GM12878 (cell line): ENCODE data around the gene TOGARAM1. TPM values are rescaled to one million over a fixed set of nuclear protein-coding genes. Genes with fewer than 3 reads are reported as not detected.

Source experiments
- ATAC-seq: fragments of 200-7000 bp; cut with Tn5 transposase; 3 replicates; pipeline ENCODE4 v1.9.1; 2020; ENCODE audit warnings: mild to moderate bottlenecking, moderate library complexity
- BruUV-seq: library from RNA; stranded (reverse); fragments of 400-500 nt; replicated peaks from 2 replicates; lab custom pipeline; 2021; lab: Mats Ljungman, UMichigan
- CTCF ChIA-PET: fragments of 300-600 bp; sonication (Branson Sonifier 250); formaldehyde crosslinking; extraction: SDS; loops from one replicate; lab custom pipeline; 2021; ENCODE audit warnings: inconsistent platforms; lab: Yijun Ruan, JAX
- POLR2A ChIA-PET: fragments of 350-600 bp; formaldehyde crosslinking; extraction: SDS; loops from one replicate; lab custom pipeline; 2021; ENCODE audit warnings: inconsistent platforms; lab: Charles Lee
- RAD21 ChIA-PET: fragments of 300-600 bp; sonication (Branson Sonifier 250); formaldehyde crosslinking; loops from one replicate; lab custom pipeline; 2023; ENCODE audit warnings: antibody characterized with exemption; ENCODE audit not compliant: unreplicated experiment; lab: Charles Lee
- SMC1A ChIA-PET: fragments of 300-600 bp; sonication (Branson Sonifier 250); formaldehyde crosslinking; loops from one replicate; lab custom pipeline; 2023; ENCODE audit not compliant: unreplicated experiment, uncharacterized antibody; lab: Charles Lee
- DNase-seq: peaks from one replicate; pipeline ENCODE4 v3.0.0-alpha.2; 2011; ENCODE audit warnings: low read depth, low spot score
- FAIRE-seq: peaks from 3 replicates; lab custom pipeline; 2011; peaks lifted over from hg19 to GRCh38; lab: Jason Lieb, UNC
- H2AFZ ChIP-seq: 2 replicates; pipeline ENCODE4 v1.6.0; 2011; ENCODE audit warnings: low read depth, low read length, control low read depth; ENCODE audit not compliant: control insufficient read depth
- H3K27ac ChIP-seq: 2 replicates; pipeline ENCODE4 v1.5.1; 2011; ENCODE audit warnings: control low read depth; ENCODE audit not compliant: control insufficient read depth, insufficient read depth
- H3K27me3 ChIP-seq, 2 experiments: replicated peaks in 1 of 2; 2 replicates each; pipeline versions ENCODE4 v1.6.0 to v1.6.1; 2011; ENCODE audit warnings: low read length in 1 of 2; ENCODE audit not compliant: control insufficient read depth in 2 of 2, insufficient read depth in 2 of 2
- H3K36me3 ChIP-seq, 2 experiments: 2 replicates each; pipeline ENCODE4 v1.5.1; 2011; ENCODE audit warnings: low read length in 1 of 2; ENCODE audit not compliant: control insufficient read depth in 2 of 2, insufficient read depth in 2 of 2
- H3K4me1 ChIP-seq: 2 replicates; pipeline ENCODE4 v1.6.1; 2011; ENCODE audit warnings: mild to moderate bottlenecking, low read length, moderate library complexity, mixed read lengths; ENCODE audit not compliant: control insufficient read depth, insufficient read depth
- H3K4me2 ChIP-seq: 2 replicates; pipeline ENCODE4 v1.6.0; 2011; ENCODE audit warnings: control low read depth; ENCODE audit not compliant: control insufficient read depth, insufficient read depth
- H3K4me3 ChIP-seq: fragments of 200-600 bp; sonication (generic); 2 replicates; pipeline ENCODE4 v1.5.1; 2016
- H3K79me2 ChIP-seq: 2 replicates; pipeline ENCODE4 v1.6.0; 2011; ENCODE audit warnings: low read length; ENCODE audit not compliant: control insufficient read depth, insufficient read depth
- H3K9ac ChIP-seq: 2 replicates; pipeline ENCODE4 v1.8.0; 2011; ENCODE audit warnings: low read length, control low read depth, mixed read lengths; ENCODE audit not compliant: control insufficient read depth, insufficient read depth
- H3K9me3 ChIP-seq: replicated peaks from 3 replicates; pipeline ENCODE4 v1.5.1; 2011; ENCODE audit warnings: mild to moderate bottlenecking, low read length; ENCODE audit not compliant: control insufficient read depth, insufficient read depth
- H4K20me1 ChIP-seq: 2 replicates; pipeline ENCODE4 v1.6.0; 2011; ENCODE audit not compliant: control insufficient read depth, insufficient read depth
- BMI1 ChIP-seq: fragments of 450-650 bp; IDR thresholded peaks from 2 replicates; pipeline ENCODE4 v1.6.1; 2016; ENCODE audit warnings: mild to moderate bottlenecking, moderate library complexity, borderline replicate concordance
- CBFB ChIP-seq: IDR thresholded peaks from 2 replicates; pipeline ENCODE4 v1.6.1; 2016; ENCODE audit warnings: antibody characterized with exemption, low read depth
- FOXM1 ChIP-seq: IDR thresholded peaks from 2 replicates; pipeline ENCODE4 v1.6.1; 2012; ENCODE audit warnings: low read depth, mild to moderate bottlenecking, inconsistent platforms, low read length, moderate library complexity
- MXI1 ChIP-seq: fragments of 150-350 bp; IDR thresholded peaks from 2 replicates; pipeline ENCODE4 v1.6.1; 2011; ENCODE audit warnings: low read depth, mild to moderate bottlenecking, inconsistent platforms, low read length, improper control_type of control experiment
- NBN ChIP-seq: fragments of 450-650 bp; IDR thresholded peaks from 2 replicates; pipeline ENCODE4 v1.6.1; 2016
- NFYA ChIP-seq: IDR thresholded peaks from 2 replicates; pipeline ENCODE4 v1.6.1; 2011; ENCODE audit warnings: low read depth, mild to moderate bottlenecking, low read length, improper control_type of control experiment, borderline replicate concordance
- NR2C1 ChIP-seq: fragments of 450-650 bp; IDR thresholded peaks from 2 replicates; pipeline ENCODE4 v1.6.1; 2017; ENCODE audit warnings: antibody characterized with exemption, mild to moderate bottlenecking, moderate library complexity
- NR2F1 ChIP-seq: fragments of 450-650 bp; conservative IDR thresholded peaks from 2 replicates; pipeline ENCODE4 v1.6.1; 2017; ENCODE audit warnings: mild to moderate bottlenecking
- RELA ChIP-seq: fragments of 450-650 bp; IDR thresholded peaks from 2 replicates; pipeline ENCODE4 v1.8.0; 2014; ENCODE audit warnings: borderline replicate concordance; ENCODE audit not compliant: partially characterized antibody
- RUNX3 ChIP-seq: IDR thresholded peaks from 2 replicates; pipeline ENCODE4 v1.6.1; 2012; ENCODE audit warnings: low read length, inconsistent platforms
- SMAD1 ChIP-seq: fragments of 450-650 bp; IDR thresholded peaks from 2 replicates; pipeline ENCODE4 v1.6.1; 2018; ENCODE audit warnings: mild to moderate bottlenecking, low read depth; ENCODE audit not compliant: partially characterized antibody
- in situ Hi-C: fragments of 300-500 bp; cut with MboI; formaldehyde crosslinking; loops from 9 replicates; pipeline ENCODE4 v1.14.3; 2018; ENCODE audit warnings: mixed read lengths
- intact Hi-C: fragments of 100-400 bp; cut with micrococcal nuclease; formaldehyde crosslinking; loops from one replicate; pipeline ENCODE4 v1.14.2; 2022; ENCODE audit not compliant: unreplicated experiment
- polyA plus RNA-seq, 11 experiments: library from polyadenylated mRNA; depleted of rRNA in 4 of 11; unstranded in 6 of 11; stranded (reverse) in 5 of 11; fragments of >200 nt; fragmentation: Nextera tagmentation in 4 of 11; fragmentation: Illumina TruSeq in 1 of 11; extraction: Ambion mirVana in 4 of 11; extraction: Trizol in 1 of 11; gene quantifications; 1 replicate in 1 of 11; 2 replicates in 10 of 11; pipeline versions ENCODE4 v1.2.1 to v1.2.3, GENCODE V29; 2011 to 2016; ENCODE audit warnings: inconsistent platforms in 2 of 11, missing spikeins in 2 of 11, low read depth in 1 of 11
- total RNA-seq, 4 experiments: library from RNA; depleted of rRNA in 3 of 4; stranded (reverse); fragments of >200 nt in 3 of 4; fragmentation: Illumina TruSeq in 1 of 4; extraction: Trizol in 1 of 4; gene quantifications; 2 replicates each; pipeline versions ENCODE4 v1.2.1 to v1.2.3, GENCODE V29; 2013 to 2021
- TF ChIP-seq, protein P1 (sequence below): fragments of 450-650 bp; IDR thresholded peaks from 2 replicates; pipeline ENCODE4 v1.6.1; 2017; ENCODE audit warnings: antibody characterized with exemption, mild to moderate bottlenecking, moderate library complexity
- TF ChIP-seq, protein P2 (sequence below): fragments of 450-650 bp; formaldehyde crosslinking; IDR thresholded peaks from 2 replicates; pipeline ENCODE4 v1.4.0; 2020; ENCODE audit warnings: mild to moderate bottlenecking, moderate library complexity
- TF ChIP-seq, protein P3 (sequence below): fragments of 450-650 bp; IDR thresholded peaks from 2 replicates; pipeline ENCODE4 v1.6.1; 2017; ENCODE audit warnings: low read depth, mild to moderate bottlenecking, moderate library complexity
- TF ChIP-seq, protein P4 (sequence below): IDR thresholded peaks from 2 replicates; pipeline ENCODE4 v1.6.1; 2011; ENCODE audit warnings: borderline replicate concordance, low read depth, mild to moderate bottlenecking, moderate library complexity, mixed read lengths, low read length; ENCODE audit not compliant: insufficient read depth; ENCODE audit errors: extremely low read length
- TF ChIP-seq, protein P5 (sequence below): IDR thresholded peaks from 2 replicates; pipeline ENCODE4 v1.6.1; 2012; ENCODE audit warnings: low read depth, low read length, improper control_type of control experiment

TOGARAM1 gene
- total and polyA plus RNA-seq, 10 of the 15 experiments (the other 5 are each of a cell fraction or from before 2014, with no cell fraction given): 2.1 to 14.4 (median 7.2) TPM

DNA sequence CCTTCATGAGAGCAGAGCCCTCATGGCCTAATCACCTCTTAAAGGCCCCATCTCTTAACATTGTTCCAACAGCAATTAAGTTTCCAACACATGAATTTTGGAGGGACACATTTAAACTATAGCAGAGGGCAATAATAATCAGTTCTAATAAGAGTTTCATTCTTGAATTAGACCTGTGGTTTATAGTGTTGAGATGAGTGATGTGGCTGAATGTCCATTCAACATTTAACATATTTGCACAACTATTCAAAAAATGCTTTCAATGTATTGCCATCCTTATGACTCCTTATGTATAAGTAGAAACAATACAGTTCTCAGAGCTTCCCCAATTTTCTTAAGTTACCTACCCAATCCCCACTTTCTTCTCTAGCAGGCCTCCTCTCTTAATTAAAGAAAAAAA, 21.8 kb upstream of the TOGARAM1 start:
- no peaks in the 10 kb centered on the region for H4K20me1 ChIP-seq
- H2AFZ ChIP-seq: no peak overlapping the region
- BruUV-seq: no TSS peak
- ATAC-seq (no peak), DNase-seq (no peak), FAIRE-seq (no peak)
- no peaks in the 10 kb centered on the region for H3K79me2 ChIP-seq
- H3K4me3 ChIP-seq: no peak overlapping the region
- H3K36me3 ChIP-seq: peaks cover 0 to 10% of the 10 kb centered on the region in 2 experiments; a peak in 2 of 4 replicates
- in situ Hi-C loops (no loop called here), intact Hi-C loops (no loop called here)
- no peak overlapping the region for H3K4me2 ChIP-seq
- no peaks in the 10 kb centered on the region for H3K4me1 ChIP-seq
- no peaks in the 10 kb centered on the region; the same call in 2 of the 3 replicates for H3K9me3 ChIP-seq
- ChIA-PET CTCF (no interaction called here), RAD21 (no interaction called here), SMC1A (no interaction called here), POLR2A (no interaction called here)
- H3K9ac ChIP-seq: no peak overlapping the region
- no peaks in the 10 kb centered on the region for H3K27me3 ChIP-seq
- no peak overlapping the region for H3K27ac ChIP-seq
- TF ChIP-seq NR2F1 (no peak), CBFB (no peak), RELA (no peak), BMI1 (no peak), SMAD1 (no peak), RUNX3 (no peak), NFYA (no peak), NR2C1 (no peak), MXI1 (no peak), FOXM1 (no peak), NBN (no peak)
- TF ChIP-seq, protein P1, sequence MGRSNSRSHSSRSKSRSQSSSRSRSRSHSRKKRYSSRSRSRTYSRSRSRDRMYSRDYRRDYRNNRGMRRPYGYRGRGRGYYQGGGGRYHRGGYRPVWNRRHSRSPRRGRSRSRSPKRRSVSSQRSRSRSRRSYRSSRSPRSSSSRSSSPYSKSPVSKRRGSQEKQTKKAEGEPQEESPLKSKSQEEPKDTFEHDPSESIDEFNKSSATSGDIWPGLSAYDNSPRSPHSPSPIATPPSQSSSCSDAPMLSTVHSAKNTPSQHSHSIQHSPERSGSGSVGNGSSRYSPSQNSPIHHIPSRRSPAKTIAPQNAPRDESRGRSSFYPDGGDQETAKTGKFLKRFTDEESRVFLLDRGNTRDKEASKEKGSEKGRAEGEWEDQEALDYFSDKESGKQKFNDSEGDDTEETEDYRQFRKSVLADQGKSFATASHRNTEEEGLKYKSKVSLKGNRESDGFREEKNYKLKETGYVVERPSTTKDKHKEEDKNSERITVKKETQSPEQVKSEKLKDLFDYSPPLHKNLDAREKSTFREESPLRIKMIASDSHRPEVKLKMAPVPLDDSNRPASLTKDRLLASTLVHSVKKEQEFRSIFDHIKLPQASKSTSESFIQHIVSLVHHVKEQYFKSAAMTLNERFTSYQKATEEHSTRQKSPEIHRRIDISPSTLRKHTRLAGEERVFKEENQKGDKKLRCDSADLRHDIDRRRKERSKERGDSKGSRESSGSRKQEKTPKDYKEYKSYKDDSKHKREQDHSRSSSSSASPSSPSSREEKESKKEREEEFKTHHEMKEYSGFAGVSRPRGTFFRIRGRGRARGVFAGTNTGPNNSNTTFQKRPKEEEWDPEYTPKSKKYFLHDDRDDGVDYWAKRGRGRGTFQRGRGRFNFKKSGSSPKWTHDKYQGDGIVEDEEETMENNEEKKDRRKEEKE: no peak
- TF ChIP-seq, protein P2, sequence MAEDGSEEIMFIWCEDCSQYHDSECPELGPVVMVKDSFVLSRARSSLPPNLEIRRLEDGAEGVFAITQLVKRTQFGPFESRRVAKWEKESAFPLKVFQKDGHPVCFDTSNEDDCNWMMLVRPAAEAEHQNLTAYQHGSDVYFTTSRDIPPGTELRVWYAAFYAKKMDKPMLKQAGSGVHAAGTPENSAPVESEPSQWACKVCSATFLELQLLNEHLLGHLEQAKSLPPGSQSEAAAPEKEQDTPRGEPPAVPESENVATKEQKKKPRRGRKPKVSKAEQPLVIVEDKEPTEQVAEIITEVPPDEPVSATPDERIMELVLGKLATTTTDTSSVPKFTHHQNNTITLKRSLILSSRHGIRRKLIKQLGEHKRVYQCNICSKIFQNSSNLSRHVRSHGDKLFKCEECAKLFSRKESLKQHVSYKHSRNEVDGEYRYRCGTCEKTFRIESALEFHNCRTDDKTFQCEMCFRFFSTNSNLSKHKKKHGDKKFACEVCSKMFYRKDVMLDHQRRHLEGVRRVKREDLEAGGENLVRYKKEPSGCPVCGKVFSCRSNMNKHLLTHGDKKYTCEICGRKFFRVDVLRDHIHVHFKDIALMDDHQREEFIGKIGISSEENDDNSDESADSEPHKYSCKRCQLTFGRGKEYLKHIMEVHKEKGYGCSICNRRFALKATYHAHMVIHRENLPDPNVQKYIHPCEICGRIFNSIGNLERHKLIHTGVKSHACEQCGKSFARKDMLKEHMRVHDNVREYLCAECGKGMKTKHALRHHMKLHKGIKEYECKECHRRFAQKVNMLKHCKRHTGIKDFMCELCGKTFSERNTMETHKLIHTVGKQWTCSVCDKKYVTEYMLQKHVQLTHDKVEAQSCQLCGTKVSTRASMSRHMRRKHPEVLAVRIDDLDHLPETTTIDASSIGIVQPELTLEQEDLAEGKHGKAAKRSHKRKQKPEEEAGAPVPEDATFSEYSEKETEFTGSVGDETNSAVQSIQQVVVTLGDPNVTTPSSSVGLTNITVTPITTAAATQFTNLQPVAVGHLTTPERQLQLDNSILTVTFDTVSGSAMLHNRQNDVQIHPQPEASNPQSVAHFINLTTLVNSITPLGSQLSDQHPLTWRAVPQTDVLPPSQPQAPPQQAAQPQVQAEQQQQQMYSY (CRISPR knock-in tag): no peak
- TF ChIP-seq, protein P3, sequence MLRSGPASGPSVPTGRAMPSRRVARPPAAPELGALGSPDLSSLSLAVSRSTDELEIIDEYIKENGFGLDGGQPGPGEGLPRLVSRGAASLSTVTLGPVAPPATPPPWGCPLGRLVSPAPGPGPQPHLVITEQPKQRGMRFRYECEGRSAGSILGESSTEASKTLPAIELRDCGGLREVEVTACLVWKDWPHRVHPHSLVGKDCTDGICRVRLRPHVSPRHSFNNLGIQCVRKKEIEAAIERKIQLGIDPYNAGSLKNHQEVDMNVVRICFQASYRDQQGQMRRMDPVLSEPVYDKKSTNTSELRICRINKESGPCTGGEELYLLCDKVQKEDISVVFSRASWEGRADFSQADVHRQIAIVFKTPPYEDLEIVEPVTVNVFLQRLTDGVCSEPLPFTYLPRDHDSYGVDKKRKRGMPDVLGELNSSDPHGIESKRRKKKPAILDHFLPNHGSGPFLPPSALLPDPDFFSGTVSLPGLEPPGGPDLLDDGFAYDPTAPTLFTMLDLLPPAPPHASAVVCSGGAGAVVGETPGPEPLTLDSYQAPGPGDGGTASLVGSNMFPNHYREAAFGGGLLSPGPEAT: no peak
- TF ChIP-seq, protein P4, sequence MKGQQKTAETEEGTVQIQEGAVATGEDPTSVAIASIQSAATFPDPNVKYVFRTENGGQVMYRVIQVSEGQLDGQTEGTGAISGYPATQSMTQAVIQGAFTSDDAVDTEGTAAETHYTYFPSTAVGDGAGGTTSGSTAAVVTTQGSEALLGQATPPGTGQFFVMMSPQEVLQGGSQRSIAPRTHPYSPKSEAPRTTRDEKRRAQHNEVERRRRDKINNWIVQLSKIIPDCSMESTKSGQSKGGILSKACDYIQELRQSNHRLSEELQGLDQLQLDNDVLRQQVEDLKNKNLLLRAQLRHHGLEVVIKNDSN: no peak
- TF ChIP-seq, protein P5, sequence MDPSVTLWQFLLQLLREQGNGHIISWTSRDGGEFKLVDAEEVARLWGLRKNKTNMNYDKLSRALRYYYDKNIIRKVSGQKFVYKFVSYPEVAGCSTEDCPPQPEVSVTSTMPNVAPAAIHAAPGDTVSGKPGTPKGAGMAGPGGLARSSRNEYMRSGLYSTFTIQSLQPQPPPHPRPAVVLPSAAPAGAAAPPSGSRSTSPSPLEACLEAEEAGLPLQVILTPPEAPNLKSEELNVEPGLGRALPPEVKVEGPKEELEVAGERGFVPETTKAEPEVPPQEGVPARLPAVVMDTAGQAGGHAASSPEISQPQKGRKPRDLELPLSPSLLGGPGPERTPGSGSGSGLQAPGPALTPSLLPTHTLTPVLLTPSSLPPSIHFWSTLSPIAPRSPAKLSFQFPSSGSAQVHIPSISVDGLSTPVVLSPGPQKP: no peak
